Measurements from ENCODE around the gene PIP4K2A.

DNA sequence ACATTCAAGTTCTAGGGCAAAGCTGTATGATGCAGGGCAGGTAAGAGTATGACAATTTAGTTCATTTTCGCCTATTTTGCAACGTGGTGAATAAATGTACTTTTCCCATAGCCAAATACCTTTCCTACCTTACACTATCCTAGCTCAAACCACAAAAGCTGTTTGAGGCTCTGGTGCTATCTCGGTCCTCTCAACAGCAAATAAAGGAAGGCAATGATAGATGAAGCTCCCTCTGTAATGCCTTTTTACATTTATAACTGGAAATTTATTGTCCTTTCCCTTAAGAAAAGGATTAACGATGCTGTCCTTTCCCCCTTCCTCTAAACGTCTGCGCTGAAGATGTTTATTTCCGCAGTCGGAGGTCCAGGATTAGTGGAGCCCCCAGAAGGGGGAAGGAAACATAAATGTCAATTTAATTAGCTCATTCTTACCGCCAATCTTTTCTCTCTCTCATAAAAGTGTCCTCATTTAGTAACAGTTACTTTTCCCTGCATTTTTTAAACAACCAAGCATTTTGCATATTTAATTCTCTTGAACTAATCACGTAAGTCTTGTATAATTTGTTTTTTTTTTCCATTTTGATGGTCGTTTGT, 114.6 kb downstream of the PIP4K2A start:
- TF ChIP-seq CTCF (IDR thresholded peaks at IDR 0.05) (no peak), ZFX (IDR thresholded peaks at IDR 0.05; ENCODE audit: borderline replicate concordance) (no peak)

Data from 22Rv1 (cell line).